Stimulated activated CD8-positive, alpha-beta memory T cell treated with anti-CD3 and anti-CD28 coated beads, Interleukin-15, amount 100 ng/mL, for 48 hours (primary cell): Measurements from ENCODE around the gene PUM1.
"Not testable (repeated sequence)": the region's sequence is repeated elsewhere in the genome, so short reads cannot be mapped to it uniquely, and the experiment has no call there.

Experiments used
- DNase-seq, 2 donors: peaks; one replicate each; pipeline ENCODE4 v3.0.0-alpha.2; 2020; ENCODE audit warnings: low read depth in 2 of 2

Gene PUM1

GRCh38 chr1:31063631-31064030, 1.9 kb downstream of the PUM1 start:
- no peak for DNase-seq

GRCh38 chr1:31062867-31063380, 2.6 kb downstream of the PUM1 start:
- no peak for DNase-seq

- not testable (repeated sequence) for DNase-seq
Observed at GRCh38 chr1:31062162-31062866, 3.2 kb downstream of the PUM1 start.

GRCh38 chr1:31058012-31058411, 7.5 kb downstream of the PUM1 start:
- DNase-seq: no peak

- no peak for DNase-seq
Observed at GRCh38 chr1:31055953-31056352, 9.6 kb downstream of the PUM1 start.

- DNase-seq: no peak
Observed at GRCh38 chr1:31055501-31055900, 10.0 kb downstream of the PUM1 start.

- DNase-seq: no peak
Observed at GRCh38 chr1:31054958-31055481, 10.5 kb downstream of the PUM1 start.

- no peak for DNase-seq
Observed at GRCh38 chr1:31054349-31054748, 11.2 kb downstream of the PUM1 start.

- not testable (repeated sequence) for DNase-seq
Observed at GRCh38 chr1:31052613-31053012, 12.9 kb downstream of the PUM1 start.

GRCh38 chr1:31051611-31052010, 13.9 kb downstream of the PUM1 start:
- DNase-seq: no peak

GRCh38 chr1:31047507-31047906, 18.0 kb downstream of the PUM1 start:
- DNase-seq: not testable (repeated sequence)

GRCh38 chr1:31043631-31044030, 21.9 kb downstream of the PUM1 start:
- DNase-seq: no peak

- no peak for DNase-seq
Observed at GRCh38 chr1:31042656-31043055, 22.9 kb downstream of the PUM1 start.

- no peak for DNase-seq
Observed at GRCh38 chr1:31041529-31041928, 24.0 kb downstream of the PUM1 start.

- DNase-seq: no peak
Observed at GRCh38 chr1:31040038-31040437, 25.5 kb downstream of the PUM1 start.

GRCh38 chr1:31038935-31039334, 26.6 kb downstream of the PUM1 start:
- not testable (repeated sequence) for DNase-seq

- no peak for DNase-seq
Observed at GRCh38 chr1:31038360-31038759, 27.2 kb downstream of the PUM1 start.

GRCh38 chr1:31036749-31037500, 28.6 kb downstream of the PUM1 start:
- DNase-seq: no peak

- DNase-seq: no peak
Observed at GRCh38 chr1:31033598-31033997, 31.9 kb downstream of the PUM1 start.

- DNase-seq: no peak
Observed at GRCh38 chr1:31032266-31032665, 33.3 kb downstream of the PUM1 start.

GRCh38 chr1:31031330-31032143, 34.0 kb downstream of the PUM1 start:
- DNase-seq: no peak

- no peak for DNase-seq
Observed at GRCh38 chr1:31029026-31029425, 36.5 kb downstream of the PUM1 start.
